NCI-H2196 (cell line): Measurements from ENCODE around the gene IDI1.

Experiments
- DNase-seq: peaks from one replicate; lab custom pipeline; 2025; ENCODE audit not compliant: unreplicated experiment; lab: John Stamatoyannopoulos, UW

The IDI1 gene

DNA sequence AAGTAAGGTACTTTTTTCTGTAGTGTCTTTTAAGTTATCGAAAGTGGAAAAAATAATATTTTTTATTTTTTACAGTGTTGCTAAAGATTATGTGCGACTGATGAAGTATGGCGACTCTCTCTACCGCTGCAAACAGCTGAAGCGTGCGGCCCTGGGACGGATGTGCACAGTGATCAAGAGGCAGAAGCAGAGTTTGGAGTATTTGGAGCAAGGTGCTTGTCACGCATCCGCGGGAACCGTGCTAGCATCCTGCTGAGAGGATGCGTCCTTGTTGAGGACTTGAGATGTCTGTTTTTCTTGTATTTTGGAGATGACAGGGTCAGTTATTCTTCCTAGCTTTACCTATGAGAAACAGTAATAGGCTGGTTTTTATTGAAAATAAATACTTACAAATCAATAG is 52.9 kb downstream of the IDI1 start:
- DNase-seq, result no peak

GRCh38 chr10:995559-995926 is 53.4 kb downstream of the IDI1 start:
- DNase-seq, result no peak

- no peak for DNase-seq
Measured at GRCh38 chr10:994836-995558, 53.9 kb downstream of the IDI1 start.

DNA sequence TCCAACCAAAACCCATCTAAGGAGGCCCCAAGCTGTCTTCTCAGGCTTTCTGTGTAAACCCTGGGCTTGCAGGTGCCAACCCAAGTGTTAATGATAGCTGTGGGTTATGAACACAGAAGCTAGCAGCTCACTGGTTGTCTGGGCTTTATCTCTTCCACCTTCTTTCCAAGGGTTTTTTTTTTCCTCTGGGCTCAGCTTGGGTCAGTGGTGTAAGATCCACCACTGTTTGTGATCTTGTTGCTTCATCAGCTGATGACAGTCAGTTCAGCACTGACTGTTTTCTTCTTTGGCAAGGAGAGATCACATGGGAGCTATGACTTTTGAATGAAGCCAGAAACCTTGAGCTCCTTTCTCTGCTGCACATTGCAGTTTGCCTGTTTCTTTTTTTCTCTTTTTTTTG is 56.0 kb downstream of the IDI1 start:
- no peak for DNase-seq

DNA sequence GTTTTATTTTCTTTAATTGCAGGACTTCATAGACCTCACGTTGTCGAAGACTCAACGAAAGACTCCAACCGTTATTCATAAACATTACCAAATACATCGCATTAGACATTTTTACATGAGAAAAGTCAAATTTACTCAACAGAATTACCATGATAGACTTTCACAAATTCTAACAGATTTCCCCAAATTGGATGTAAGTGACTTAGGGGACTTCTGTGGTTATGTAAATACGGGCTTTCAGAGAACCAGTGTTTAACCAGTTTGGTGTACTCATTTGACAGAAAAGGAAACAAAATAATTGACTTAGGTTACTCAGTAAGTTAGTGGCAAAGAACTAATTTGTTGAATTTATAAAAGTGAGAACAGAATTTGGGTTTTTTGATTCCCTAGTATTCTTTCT is 56.5 kb downstream of the IDI1 start:
- no peak for DNase-seq

GRCh38 chr10:990808-991207 is 58.1 kb downstream of the IDI1 start:
- DNase-seq, result no peak
